HEK293 (cell line): Measurements from ENCODE around the gene PRDM13.

ENCODE experiments used
- PRDM1 ChIP-seq: fragments of 450-650 bp; formaldehyde crosslinking; IDR thresholded peaks from 2 replicates; pipeline ENCODE4; 2016; ENCODE audit warnings: missing biosample characterization, missing genetic modification characterization
- ZFHX2 ChIP-seq: fragments of 450-650 bp; formaldehyde crosslinking; conservative IDR thresholded peaks from 2 replicates; pipeline ENCODE4 v1.5.1; 2016; ENCODE audit warnings: missing biosample characterization, missing genetic modification characterization
- ZNF324 ChIP-seq: fragments of 450-650 bp; formaldehyde crosslinking; IDR thresholded peaks from 2 replicates; pipeline ENCODE4 v1.5.1; 2016; ENCODE audit warnings: missing biosample characterization, missing genetic modification characterization
- ZNF544 ChIP-seq: fragments of 450-650 bp; formaldehyde crosslinking; IDR thresholded peaks from 2 replicates; pipeline ENCODE4 v1.5.0; 2017; ENCODE audit warnings: missing biosample characterization, missing genetic modification characterization
- ZXDB ChIP-seq: fragments of 450-650 bp; formaldehyde crosslinking; IDR thresholded peaks from 2 replicates; pipeline ENCODE4 v1.5.1; 2016; ENCODE audit warnings: missing biosample characterization, missing genetic modification characterization
- TF ChIP-seq, protein P1 (sequence below): fragments of 450-650 bp; formaldehyde crosslinking; IDR thresholded peaks from 2 replicates; pipeline ENCODE4 v1.5.1; 2016; ENCODE audit warnings: missing biosample characterization, missing genetic modification characterization, borderline replicate concordance
- TF ChIP-seq, protein P2 (sequence below): fragments of 450-650 bp; formaldehyde crosslinking; IDR thresholded peaks from 2 replicates; pipeline ENCODE4 v1.5.1; 2016; ENCODE audit warnings: missing biosample characterization, missing genetic modification characterization
- TF ChIP-seq, protein P3 (sequence below): fragments of 450-650 bp; formaldehyde crosslinking; IDR thresholded peaks from 2 replicates; pipeline ENCODE4 v1.5.1; 2016; ENCODE audit warnings: missing biosample characterization, missing genetic modification characterization
- TF ChIP-seq, protein P4 (sequence below): fragments of 450-650 bp; formaldehyde crosslinking; IDR thresholded peaks from 2 replicates; pipeline ENCODE4 v1.5.1; 2016; ENCODE audit warnings: missing biosample characterization, missing genetic modification characterization, low read depth

DNA sequence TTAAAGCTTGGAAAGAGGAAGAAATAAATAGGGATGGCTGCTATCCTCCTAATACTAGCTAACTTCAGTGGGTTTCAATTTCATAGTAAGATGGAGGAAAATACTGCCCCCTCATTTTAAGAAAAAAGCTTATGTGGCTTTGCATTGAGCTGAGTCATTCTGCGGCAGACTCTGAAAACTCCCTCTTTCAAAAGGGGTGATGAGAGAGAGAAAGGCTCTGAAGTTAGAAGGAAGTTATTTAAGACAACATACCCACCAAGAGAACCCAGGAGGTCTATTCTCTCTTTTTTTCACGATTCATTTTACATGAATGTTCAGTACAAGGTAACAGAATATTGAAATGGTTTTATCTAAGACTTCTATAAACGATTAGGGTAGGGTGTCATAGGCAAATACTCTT, 4.5 kb downstream of the PRDM13 start:
- TF ChIP-seq, protein P1, sequence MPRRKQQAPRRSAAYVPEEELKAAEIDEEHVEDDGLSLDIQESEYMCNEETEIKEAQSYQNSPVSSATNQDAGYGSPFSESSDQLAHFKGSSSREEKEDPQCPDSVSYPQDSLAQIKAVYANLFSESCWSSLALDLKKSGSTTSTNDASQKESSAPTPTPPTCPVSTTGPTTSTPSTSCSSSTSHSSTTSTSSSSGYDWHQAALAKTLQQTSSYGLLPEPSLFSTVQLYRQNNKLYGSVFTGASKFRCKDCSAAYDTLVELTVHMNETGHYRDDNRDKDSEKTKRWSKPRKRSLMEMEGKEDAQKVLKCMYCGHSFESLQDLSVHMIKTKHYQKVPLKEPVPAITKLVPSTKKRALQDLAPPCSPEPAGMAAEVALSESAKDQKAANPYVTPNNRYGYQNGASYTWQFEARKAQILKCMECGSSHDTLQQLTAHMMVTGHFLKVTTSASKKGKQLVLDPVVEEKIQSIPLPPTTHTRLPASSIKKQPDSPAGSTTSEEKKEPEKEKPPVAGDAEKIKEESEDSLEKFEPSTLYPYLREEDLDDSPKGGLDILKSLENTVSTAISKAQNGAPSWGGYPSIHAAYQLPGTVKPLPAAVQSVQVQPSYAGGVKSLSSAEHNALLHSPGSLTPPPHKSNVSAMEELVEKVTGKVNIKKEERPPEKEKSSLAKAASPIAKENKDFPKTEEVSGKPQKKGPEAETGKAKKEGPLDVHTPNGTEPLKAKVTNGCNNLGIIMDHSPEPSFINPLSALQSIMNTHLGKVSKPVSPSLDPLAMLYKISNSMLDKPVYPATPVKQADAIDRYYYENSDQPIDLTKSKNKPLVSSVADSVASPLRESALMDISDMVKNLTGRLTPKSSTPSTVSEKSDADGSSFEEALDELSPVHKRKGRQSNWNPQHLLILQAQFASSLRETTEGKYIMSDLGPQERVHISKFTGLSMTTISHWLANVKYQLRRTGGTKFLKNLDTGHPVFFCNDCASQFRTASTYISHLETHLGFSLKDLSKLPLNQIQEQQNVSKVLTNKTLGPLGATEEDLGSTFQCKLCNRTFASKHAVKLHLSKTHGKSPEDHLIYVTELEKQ = no peak
- TF ChIP-seq, protein P2, sequence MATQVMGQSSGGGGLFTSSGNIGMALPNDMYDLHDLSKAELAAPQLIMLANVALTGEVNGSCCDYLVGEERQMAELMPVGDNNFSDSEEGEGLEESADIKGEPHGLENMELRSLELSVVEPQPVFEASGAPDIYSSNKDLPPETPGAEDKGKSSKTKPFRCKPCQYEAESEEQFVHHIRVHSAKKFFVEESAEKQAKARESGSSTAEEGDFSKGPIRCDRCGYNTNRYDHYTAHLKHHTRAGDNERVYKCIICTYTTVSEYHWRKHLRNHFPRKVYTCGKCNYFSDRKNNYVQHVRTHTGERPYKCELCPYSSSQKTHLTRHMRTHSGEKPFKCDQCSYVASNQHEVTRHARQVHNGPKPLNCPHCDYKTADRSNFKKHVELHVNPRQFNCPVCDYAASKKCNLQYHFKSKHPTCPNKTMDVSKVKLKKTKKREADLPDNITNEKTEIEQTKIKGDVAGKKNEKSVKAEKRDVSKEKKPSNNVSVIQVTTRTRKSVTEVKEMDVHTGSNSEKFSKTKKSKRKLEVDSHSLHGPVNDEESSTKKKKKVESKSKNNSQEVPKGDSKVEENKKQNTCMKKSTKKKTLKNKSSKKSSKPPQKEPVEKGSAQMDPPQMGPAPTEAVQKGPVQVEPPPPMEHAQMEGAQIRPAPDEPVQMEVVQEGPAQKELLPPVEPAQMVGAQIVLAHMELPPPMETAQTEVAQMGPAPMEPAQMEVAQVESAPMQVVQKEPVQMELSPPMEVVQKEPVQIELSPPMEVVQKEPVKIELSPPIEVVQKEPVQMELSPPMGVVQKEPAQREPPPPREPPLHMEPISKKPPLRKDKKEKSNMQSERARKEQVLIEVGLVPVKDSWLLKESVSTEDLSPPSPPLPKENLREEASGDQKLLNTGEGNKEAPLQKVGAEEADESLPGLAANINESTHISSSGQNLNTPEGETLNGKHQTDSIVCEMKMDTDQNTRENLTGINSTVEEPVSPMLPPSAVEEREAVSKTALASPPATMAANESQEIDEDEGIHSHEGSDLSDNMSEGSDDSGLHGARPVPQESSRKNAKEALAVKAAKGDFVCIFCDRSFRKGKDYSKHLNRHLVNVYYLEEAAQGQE (tag by site-specific recombination) = no peak
- TF ChIP-seq, protein P3, sequence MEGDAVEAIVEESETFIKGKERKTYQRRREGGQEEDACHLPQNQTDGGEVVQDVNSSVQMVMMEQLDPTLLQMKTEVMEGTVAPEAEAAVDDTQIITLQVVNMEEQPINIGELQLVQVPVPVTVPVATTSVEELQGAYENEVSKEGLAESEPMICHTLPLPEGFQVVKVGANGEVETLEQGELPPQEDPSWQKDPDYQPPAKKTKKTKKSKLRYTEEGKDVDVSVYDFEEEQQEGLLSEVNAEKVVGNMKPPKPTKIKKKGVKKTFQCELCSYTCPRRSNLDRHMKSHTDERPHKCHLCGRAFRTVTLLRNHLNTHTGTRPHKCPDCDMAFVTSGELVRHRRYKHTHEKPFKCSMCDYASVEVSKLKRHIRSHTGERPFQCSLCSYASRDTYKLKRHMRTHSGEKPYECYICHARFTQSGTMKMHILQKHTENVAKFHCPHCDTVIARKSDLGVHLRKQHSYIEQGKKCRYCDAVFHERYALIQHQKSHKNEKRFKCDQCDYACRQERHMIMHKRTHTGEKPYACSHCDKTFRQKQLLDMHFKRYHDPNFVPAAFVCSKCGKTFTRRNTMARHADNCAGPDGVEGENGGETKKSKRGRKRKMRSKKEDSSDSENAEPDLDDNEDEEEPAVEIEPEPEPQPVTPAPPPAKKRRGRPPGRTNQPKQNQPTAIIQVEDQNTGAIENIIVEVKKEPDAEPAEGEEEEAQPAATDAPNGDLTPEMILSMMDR (tag by site-specific recombination) = no peak
- TF ChIP-seq ZNF544 (no peak), ZXDB (no peak), PRDM1 (no peak), ZFHX2 (tag by site-specific recombination) (no peak), ZNF324 (tag by site-specific recombination) (no peak)
- TF ChIP-seq, protein P4, sequence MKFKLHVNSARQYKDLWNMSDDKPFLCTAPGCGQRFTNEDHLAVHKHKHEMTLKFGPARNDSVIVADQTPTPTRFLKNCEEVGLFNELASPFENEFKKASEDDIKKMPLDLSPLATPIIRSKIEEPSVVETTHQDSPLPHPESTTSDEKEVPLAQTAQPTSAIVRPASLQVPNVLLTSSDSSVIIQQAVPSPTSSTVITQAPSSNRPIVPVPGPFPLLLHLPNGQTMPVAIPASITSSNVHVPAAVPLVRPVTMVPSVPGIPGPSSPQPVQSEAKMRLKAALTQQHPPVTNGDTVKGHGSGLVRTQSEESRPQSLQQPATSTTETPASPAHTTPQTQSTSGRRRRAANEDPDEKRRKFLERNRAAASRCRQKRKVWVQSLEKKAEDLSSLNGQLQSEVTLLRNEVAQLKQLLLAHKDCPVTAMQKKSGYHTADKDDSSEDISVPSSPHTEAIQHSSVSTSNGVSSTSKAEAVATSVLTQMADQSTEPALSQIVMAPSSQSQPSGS = no peak
